Sigmoid colon (tissue), 4 donors: ENCODE results near the gene BCAS1.

ENCODE experiments used
- CTCF ChIP-seq, 4 experiments: fragments of 450-650 bp in 3 of 4; fragments of 200-600 bp in 1 of 4; IDR thresholded peaks; one replicate each; pipeline ENCODE4 v1.5.1; 2016 to 2019; ENCODE audit warnings: antibody characterized with exemption in 4 of 4, mild to moderate bottlenecking in 3 of 4, moderate library complexity in 2 of 4
- EP300 ChIP-seq, 4 donors: sonication (generic); formaldehyde crosslinking; IDR thresholded peaks; one replicate each; pipeline ENCODE4 v1.6.1; 2017; ENCODE audit warnings: antibody characterized with exemption in 4 of 4

GRCh38 chr20:53996584-53997486 lies 73.6 kb downstream of the BCAS1 start:
- TF ChIP-seq CTCF (IDR thresholded peaks at IDR 0.05) (no peak), EP300 (IDR thresholded peaks at IDR 0.05) (no peak)
